GM12874 (cell line): ENCODE data around the gene APOBEC4.

ENCODE experiments used
- CTCF ChIP-seq: IDR thresholded peaks from 2 replicates; pipeline ENCODE4 v1.5.1; 2011; ENCODE audit warnings: low read depth, mild to moderate bottlenecking, control low read depth, low read length, moderate library complexity; ENCODE audit not compliant: insufficient read depth

The APOBEC4 gene

DNA sequence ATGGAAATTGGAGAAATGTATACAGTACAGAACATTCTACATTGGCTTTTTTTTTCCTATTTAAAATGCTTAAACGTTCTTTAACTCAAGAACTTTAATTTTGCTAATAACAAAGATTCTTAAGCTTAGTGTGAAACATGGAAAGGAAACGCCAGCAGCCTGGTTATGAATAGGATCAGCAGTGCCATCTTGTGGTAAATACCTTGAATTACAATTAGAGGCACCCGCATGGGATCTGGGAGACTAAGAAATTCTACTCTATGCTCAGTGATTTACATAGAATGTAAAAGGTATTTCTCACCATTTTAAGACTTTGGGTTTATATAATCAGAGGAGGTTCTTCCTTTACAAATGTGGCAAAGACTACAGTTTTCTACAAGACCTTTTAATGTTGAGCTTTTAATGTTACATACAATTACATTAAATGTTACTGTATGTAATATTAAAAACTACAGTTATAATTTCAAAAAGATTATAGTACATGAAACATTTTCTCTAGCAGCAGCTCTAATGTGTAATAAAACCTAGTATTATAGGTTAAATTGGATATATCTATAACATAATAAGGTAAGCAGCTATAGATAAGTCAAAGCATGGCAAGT is 32.1 kb upstream of the APOBEC4 start:
- peak; percentile 43; the same call in 1 of the 2 replicates for TF ChIP-seq CTCF

DNA sequence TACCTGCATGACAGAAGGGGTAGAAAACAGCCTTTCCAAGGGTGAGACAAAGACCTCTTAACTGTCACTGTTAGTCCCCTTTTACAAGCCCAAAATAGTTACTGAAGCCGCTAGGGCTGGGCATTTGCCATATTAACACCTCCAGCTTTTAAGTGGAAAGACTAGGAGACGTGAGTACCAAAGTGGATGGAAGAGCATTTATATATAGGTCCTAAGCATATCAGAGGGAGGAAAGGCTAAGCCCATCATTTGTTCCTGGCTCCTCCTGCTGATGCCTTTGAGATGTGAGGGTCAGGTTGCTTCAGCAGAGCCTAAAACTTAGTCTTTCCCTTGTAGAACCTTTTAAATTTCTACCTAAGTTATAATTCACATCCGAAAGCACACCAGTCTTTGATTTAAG is 25.7 kb upstream of the APOBEC4 start:
- no peak for TF ChIP-seq CTCF

DNA sequence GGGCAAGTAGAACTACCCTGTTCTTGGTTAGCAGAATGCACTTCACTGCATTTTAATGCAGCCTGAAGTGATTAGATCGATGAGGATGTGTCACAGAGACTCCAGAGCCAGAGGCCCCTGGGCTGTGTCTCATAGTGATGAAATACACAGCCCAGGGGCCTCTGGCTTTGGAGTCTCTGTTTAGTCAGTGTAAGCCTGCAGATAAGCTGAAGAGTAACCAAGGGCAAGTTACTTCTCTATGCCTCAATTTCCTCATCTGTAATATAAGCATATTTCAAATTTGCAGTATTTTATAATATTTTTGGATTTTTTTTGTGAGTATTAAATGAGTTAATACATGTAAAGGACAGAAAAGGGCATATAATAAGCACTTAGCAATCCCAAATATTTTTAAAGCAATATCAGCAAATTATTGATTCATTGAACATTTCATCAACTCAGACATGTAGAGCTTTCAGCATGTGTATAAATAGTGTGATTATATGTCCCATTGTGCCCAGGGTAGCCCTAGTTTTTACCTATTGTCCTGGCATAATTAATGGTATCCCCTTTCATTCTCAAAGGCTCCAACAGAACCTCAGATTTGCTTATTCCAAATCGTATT is 23.6 kb upstream of the APOBEC4 start:
- no peak for TF ChIP-seq CTCF

- TF ChIP-seq CTCF, result no peak
These were observed 22.9 kb upstream of the APOBEC4 start for GRCh38 chr1:183675883-183676585.

DNA sequence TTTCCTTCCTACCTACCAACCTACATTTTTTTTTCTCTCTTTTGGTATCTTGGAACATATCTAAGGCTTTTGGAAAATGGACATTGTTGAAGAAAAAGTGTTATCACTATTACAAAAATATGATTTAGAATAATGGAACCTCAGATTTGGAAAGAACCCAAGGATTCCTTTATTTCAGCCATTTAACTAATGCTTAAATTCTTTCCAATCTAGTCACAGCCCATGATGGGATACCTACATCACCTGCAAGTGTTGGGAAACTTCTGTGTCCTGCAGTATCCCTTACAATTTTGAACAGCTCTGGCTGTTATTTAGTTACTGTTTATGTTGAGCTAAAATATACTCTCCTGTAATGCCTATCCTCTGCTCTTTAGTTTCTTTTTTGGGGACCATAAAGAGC is 22.3 kb upstream of the APOBEC4 start:
- TF ChIP-seq CTCF, result no peak

DNA sequence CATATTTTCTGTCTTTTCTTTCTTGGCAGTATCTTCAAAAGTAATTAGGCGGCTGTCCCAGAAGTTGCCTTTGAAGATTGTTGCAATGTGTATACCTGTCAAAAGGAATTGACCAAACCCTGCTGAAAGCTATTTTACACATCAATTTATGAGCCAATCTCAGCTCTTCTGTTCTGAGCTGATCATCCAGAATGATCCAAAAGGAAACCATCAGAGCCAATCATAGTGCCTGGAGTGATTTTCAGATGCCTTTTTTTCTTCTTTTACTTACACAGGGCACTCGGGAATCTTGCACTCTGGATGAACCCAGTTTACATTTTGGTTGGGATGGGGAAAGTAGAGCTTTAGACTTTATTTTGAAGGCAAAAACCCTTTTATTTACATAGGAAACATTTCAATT is 21.8 kb upstream of the APOBEC4 start:
- no peak for TF ChIP-seq CTCF

- no peak for TF ChIP-seq CTCF
These were observed 21.2 kb upstream of the APOBEC4 start for GRCh38 chr1:183674339-183674738.
